Measurements from ENCODE around the gene ZKSCAN1.

DNA sequence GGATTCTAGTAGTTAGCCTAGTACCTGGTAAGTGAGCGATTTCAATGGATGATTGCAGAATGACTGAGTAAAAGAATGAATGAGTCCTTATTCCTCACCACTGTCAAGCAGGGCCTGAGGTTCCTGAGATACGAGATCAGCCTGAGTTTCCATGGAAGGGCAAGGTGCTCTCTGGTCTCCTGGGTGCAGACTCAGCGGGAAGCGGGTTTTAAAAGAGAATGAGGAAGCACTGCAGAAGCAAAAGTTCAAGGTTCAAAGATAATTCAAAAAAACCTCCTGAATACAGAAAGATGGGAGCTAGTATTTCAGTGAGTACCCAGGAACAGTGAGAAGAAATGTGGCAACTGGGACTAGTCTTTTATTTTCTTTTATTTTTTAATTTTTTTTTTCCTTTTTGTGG, 61.8 kb downstream of the ZKSCAN1 start:
- TF ChIP-seq, protein P1, sequence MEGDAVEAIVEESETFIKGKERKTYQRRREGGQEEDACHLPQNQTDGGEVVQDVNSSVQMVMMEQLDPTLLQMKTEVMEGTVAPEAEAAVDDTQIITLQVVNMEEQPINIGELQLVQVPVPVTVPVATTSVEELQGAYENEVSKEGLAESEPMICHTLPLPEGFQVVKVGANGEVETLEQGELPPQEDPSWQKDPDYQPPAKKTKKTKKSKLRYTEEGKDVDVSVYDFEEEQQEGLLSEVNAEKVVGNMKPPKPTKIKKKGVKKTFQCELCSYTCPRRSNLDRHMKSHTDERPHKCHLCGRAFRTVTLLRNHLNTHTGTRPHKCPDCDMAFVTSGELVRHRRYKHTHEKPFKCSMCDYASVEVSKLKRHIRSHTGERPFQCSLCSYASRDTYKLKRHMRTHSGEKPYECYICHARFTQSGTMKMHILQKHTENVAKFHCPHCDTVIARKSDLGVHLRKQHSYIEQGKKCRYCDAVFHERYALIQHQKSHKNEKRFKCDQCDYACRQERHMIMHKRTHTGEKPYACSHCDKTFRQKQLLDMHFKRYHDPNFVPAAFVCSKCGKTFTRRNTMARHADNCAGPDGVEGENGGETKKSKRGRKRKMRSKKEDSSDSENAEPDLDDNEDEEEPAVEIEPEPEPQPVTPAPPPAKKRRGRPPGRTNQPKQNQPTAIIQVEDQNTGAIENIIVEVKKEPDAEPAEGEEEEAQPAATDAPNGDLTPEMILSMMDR (IDR thresholded peaks at IDR 0.05; ENCODE audit: low read length) = no peak
- TF ChIP-seq EZH2 (IDR thresholded peaks at IDR 0.05; ENCODE audit: borderline replicate concordance, low read length) = no peak

Measured in OCI-LY1 (cell line).